GM19043 (cell line): ENCODE data around the gene VTI1A.
"Not testable (repeated sequence)": the region's sequence is repeated elsewhere in the genome, so short reads cannot be mapped to it uniquely, and the experiment has no call there.

Experiments
- ATAC-seq: cut with Tn5 transposase; IDR thresholded peaks from one replicate; pipeline ENCODE4 v1.9.1; 2021; ENCODE audit warnings: low read depth; ENCODE audit not compliant: unreplicated experiment

Gene VTI1A

DNA sequence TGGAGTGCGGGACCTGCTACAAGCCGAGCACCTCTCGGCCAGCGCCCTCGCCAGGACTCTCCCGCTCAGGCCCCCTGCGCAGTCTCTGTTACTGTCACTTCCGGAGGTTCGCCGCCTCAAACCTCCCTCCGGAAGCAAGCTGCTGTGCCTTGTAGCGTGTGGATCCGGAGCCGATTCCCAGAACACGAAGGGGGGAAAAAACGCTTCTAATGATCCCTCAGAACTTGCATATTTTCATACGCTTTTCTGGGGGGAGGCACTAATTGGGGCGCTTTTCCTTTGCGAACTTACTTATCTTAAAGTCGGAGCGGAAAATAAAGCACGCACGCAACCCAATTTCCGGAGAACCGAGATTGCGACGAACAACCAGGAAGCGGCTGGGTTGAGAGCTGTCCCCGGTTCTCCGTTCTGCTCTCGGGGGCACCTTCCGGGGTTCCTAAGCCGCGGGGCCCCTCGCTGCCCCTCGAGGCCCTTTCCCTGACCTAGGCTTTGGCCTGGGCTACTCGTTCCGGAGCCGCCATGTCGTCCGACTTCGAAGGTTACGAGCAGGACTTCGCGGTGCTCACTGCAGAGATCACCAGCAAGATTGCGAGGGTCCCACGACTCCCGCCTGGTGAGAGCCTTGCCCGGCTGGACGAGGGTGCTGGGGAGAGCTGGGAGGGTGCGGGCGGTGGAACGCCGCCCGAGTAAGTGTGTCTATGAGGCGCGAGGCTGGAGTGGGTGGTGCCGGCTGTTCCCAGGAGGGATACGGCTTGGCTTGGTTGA lies at the start of gene VTI1A, which contains the start of gene ZDHHC6:
VTI1A (plus strand) TSS at position 361 of the 765 bp plus-strand sequence; CDS start at position 520, 159 bp downstream.
ZDHHC6 (minus strand) TSS at position 60 of the 765 bp plus-strand sequence. CDS start 1,478 bp downstream, outside the sequence.
- peak; percentile 93 for ATAC-seq

DNA sequence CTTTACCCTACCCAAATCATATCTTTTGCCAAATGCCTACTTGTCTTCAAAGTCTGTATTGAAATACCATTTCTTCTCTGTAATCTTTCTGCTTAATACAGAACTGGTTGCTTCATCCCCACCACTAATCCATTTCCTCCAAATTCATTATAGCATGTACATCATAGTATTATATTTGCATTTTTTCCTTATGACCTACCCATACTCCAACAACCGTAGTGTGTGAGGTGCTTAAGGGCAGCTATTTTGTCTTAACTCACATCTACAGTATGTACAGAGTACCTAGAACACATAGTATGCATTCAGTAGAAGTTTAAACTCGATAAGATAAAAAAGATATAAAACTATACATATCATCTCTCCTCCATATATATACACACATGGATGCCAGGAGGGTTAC lies 49.4 kb upstream of the VTI1A start:
- ATAC-seq, result no peak

DNA sequence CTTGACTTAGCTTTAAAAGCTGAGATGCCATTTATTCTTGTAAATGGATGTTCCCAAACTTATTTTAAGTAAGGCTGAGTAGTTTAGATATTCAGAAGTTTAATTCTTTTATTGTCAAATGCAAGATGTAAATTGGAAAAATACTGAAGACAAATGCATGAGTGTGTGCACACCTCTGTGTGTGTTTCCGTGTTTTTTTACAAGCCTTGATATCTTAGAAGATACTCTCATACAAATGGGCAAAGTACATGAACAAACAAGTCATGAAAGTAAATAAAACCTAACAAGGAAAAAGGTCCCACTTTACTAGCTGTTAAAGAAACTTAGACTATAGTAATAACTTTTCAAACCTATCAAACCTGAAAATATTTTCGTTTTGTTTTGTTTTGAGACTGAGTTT lies 44.1 kb upstream of the VTI1A start:
- no peak for ATAC-seq

GRCh38 chr10:112404617-112405016 lies 42.4 kb upstream of the VTI1A start:
- no peak for ATAC-seq

DNA sequence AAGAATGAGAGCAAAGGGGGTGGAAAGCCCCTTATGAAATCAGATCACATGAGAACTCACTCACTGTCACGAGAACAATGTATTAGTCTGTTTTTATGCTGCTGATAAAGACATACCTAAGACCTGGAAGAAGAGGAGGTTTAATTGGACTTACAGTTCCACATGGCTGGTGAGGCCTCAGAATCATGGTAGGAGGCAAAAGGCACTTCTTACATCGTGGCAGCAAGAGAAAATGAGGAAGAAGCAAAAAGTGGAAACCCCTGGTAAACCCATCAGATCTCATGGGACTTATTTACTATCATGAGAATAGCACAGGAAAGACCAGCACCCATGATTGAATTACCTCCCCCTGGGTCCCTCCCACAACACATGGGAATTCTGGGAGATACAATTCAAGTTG lies 40.2 kb upstream of the VTI1A start:
- not testable (repeated sequence) for ATAC-seq

- no peak for ATAC-seq
These were observed 39.3 kb upstream of the VTI1A start for GRCh38 chr10:112407696-112408095.

- ATAC-seq, result no peak
These were observed 37.7 kb upstream of the VTI1A start for GRCh38 chr10:112409299-112409698.

- no peak for ATAC-seq
These were observed 37.3 kb upstream of the VTI1A start for GRCh38 chr10:112409755-112410154.

GRCh38 chr10:112412696-112413095 lies 34.3 kb upstream of the VTI1A start:
- no peak for ATAC-seq

- ATAC-seq, result no peak
These were observed 25.3 kb upstream of the VTI1A start for GRCh38 chr10:112421731-112422130.

- ATAC-seq, result no peak
These were observed 22.4 kb upstream of the VTI1A start for GRCh38 chr10:112424651-112425050.

DNA sequence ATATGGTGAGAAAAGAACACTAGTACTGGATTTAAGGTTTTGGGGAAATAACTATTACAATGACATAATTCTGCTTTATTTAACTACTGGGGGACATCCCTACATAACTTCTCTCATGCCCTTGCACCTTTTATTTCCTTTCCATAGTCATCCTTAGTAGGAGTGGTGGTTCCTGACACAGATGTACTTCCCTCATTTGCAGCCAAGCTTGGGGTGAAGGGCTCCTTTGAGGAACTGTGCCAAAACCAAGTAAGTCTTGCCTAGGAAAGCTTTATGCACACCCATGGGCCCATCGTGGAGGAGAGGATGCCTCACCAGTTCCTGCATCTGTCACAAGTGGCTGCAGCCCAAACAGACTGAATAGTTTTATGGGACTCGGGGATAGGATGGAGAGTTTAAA lies 20.9 kb upstream of the VTI1A start:
- ATAC-seq, result no peak

DNA sequence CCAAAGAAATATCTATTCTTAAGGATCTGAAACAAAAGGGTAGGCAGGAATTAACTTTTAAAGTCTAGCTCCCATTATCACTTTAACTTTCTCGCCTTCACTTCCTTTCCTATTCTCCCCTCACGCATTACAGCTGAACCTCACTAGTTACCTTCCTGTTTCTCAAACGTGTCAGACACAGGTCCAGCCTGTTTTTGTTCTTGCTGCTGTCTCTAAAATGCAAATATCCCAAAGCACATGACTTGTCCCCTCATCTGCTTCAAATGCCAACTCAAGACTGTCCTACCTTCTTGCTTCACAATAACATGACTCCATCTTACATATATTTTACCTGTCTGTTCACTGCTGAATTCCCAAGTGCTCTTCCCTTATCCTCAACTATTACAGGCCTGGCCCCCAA lies 17.9 kb upstream of the VTI1A start:
- ATAC-seq, result no peak

GRCh38 chr10:112429654-112430230 lies 17.3 kb upstream of the VTI1A start:
- no peak for ATAC-seq

- ATAC-seq, result no peak
These were observed 13.9 kb upstream of the VTI1A start for GRCh38 chr10:112433136-112433535.

DNA sequence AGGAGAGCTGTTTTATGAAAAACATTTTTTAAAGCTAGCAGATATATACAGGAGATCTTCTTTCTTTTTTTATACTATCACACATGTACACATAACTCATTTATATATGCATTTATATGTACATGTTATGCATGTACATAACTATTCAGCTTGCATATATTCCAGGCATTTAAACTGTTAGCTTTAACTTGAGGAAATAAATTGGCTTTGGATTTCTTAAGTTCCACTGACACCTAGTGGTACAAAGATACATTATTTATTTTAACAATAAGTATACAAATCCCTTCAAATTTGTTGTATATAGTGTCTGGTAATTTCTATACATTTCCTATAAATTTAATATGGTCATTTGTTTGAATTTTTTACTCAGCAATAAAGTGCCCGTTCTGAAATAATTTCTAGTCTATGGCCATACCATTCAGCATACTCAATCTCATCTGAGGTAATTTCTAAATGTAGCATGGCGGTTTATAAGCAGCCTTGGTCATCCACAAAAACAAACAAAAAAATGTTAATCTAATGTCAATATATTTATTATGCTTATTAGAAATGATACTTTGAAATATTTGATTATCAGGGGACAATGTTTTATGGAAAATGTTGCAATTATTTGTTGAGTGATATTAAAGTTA lies 11.9 kb upstream of the VTI1A start:
- no peak for ATAC-seq

DNA sequence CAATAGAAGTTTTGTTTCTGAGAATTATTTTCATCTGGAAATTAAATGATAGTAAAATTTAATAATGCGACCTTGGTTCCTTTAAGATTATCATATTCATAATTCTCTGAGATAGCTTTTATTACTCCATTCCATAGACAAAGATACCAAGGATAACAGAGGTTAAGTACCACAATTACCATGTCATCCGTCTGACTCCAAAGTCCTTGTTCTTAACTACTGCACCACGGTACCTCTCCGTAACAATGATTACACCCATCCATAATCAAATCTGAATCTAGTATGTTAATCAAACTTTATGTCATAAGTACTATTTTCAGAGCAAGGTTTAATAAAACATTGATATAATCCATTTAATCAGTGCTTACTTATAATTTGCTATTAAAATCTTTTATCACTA lies 8.7 kb upstream of the VTI1A start:
- no peak for ATAC-seq

DNA sequence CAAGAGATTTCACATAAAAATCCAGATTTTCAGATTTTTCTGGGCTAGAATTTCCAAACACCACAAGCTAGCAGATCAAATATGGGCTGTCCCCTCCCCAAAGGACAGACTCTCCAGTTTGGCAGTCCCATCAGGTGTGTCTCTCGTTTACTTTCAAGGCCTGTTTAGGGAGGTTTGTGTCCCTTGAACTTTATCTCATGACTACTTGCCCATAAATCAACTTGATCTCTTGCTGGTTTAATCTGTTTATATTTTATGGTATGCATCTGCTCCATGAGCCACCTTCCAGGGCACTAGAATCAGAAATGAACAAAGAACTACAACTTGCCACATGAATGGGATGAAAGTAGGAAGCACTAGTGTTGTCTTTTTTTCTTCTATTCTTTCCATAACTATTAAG lies 5.5 kb upstream of the VTI1A start:
- no peak for ATAC-seq

DNA sequence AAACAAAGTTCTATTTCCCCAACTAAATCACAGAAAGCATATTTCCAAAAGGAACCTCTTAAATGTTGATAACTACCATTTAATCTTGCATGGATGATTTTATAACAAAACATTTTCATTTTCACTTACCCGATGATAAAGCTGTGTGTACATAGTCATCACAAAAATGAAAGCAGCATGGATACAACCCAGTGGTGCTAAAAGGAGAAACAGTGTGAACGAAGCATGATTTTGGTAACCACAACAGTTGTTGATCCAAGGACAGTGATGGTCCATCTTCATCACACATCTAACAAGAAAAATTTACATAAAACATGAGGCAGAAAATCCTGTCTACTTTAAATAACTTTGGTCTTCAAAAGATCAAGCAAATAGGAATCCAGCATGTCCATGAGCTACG lies 5.0 kb upstream of the VTI1A start:
- ATAC-seq, result no peak

GRCh38 chr10:112446055-112446854 lies 760 bp upstream of the VTI1A start:
- ATAC-seq, result no peak

DNA sequence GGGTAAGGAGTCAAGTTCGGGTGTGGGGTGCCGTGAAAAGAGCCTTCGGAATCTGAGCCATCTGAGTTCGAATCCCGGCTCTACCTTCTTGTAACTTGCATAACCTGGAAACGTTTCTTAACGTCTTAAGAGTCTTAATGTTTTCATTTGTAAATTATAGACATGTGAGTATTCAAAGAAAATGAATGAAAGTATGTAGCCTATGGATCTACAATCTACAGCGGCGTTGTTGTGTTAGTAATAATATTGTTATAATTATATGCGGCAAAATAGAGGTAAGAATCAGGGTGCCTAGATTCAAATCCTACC lies 559 bp downstream of the VTI1A start:
- no peak for ATAC-seq
